ENCODE data around the gene AHSP. TPM values are rescaled to one million over a fixed set of nuclear protein-coding genes. Genes with fewer than 3 reads are reported as not detected.
"Not testable (repeated sequence)": the region's sequence is repeated elsewhere in the genome, so short reads cannot be mapped to it uniquely, and the experiment has no call there.

Gene AHSP
- polyA plus RNA-seq, 1 donor: 11.8 TPM

GRCh38 chr16:31499928-31500327, 27.8 kb upstream of the AHSP start:
- WGBS (ENCODE audit: insufficient coverage, low lambda C conversion rate): no CpG with 5 or more reads among the region's 8 CpGs
- Histone ChIP-seq H3K36me3 (ENCODE audit: control insufficient read depth, insufficient read depth, low read length) (peaks cover 54% of the 10 kb centered on the region), H3K27me3 (ENCODE audit: control insufficient read depth, insufficient read depth, low read length) (no peaks in the 10 kb centered on the region), H3K4me1 (ENCODE audit: control insufficient read depth, insufficient read depth, low read length) (no peaks in the 10 kb centered on the region), H3K27ac (ENCODE audit: low read length) (no peak overlapping the region), H3K4me3 (ENCODE audit: low read length) (no peak overlapping the region), H3K9me3 (ENCODE audit: control insufficient read depth, low read depth, low read length) (no peaks in the 10 kb centered on the region)
- no peak for DNase-seq

- no peak for DNase-seq
- Histone ChIP-seq H3K36me3 (ENCODE audit: control insufficient read depth, insufficient read depth, low read length) (peaks cover 51% of the 10 kb centered on the region), H3K4me3 (ENCODE audit: low read length) (no peak overlapping the region)
Measured at GRCh38 chr16:31501226-31501965, 26.3 kb upstream of the AHSP start.

GRCh38 chr16:31501966-31502348, 25.7 kb upstream of the AHSP start:
- H3K9me3 ChIP-seq (ENCODE audit: control insufficient read depth, low read depth, low read length): no peaks in the 10 kb centered on the region
- peaks cover 2% of the 10 kb centered on the region for H3K4me1 ChIP-seq (ENCODE audit: control insufficient read depth, insufficient read depth, low read length)
- no peak overlapping the region for H3K4me3 ChIP-seq (ENCODE audit: low read length)
- no CpG with 5 or more reads among the region's 4 CpGs for WGBS (ENCODE audit: insufficient coverage, low lambda C conversion rate)
- H3K27ac ChIP-seq (ENCODE audit: low read length): no peak overlapping the region
- H3K27me3 ChIP-seq (ENCODE audit: control insufficient read depth, insufficient read depth, low read length): no peaks in the 10 kb centered on the region
- DNase-seq: no peak
- peaks cover 46% of the 10 kb centered on the region for H3K36me3 ChIP-seq (ENCODE audit: control insufficient read depth, insufficient read depth, low read length)

More at GRCh38 chr16:31501226-31501965, 26.3 kb upstream of the AHSP start:
- Histone ChIP-seq H3K9me3 (ENCODE audit: control insufficient read depth, low read depth, low read length) (no peaks in the 10 kb centered on the region), H3K4me1 (ENCODE audit: control insufficient read depth, insufficient read depth, low read length) (no peaks in the 10 kb centered on the region), H3K27ac (ENCODE audit: low read length) (no peak overlapping the region), H3K27me3 (ENCODE audit: control insufficient read depth, insufficient read depth, low read length) (no peaks in the 10 kb centered on the region)
- WGBS (ENCODE audit: insufficient coverage, low lambda C conversion rate): no CpG with 5 or more reads among the region's 3 CpGs

GRCh38 chr16:31502981-31503380, 24.7 kb upstream of the AHSP start:
- Histone ChIP-seq H3K27ac (ENCODE audit: low read length) (no peak overlapping the region), H3K36me3 (ENCODE audit: control insufficient read depth, insufficient read depth, low read length) (peaks cover 36% of the 10 kb centered on the region), H3K27me3 (ENCODE audit: control insufficient read depth, insufficient read depth, low read length) (no peaks in the 10 kb centered on the region), H3K9me3 (ENCODE audit: control insufficient read depth, low read depth, low read length) (no peaks in the 10 kb centered on the region), H3K4me3 (ENCODE audit: low read length) (no peak overlapping the region), H3K4me1 (ENCODE audit: control insufficient read depth, insufficient read depth, low read length) (peaks cover 6% of the 10 kb centered on the region)
- DNase-seq: no peak

- peaks cover 31% of the 10 kb centered on the region for H3K36me3 ChIP-seq (ENCODE audit: control insufficient read depth, insufficient read depth, low read length)
- not testable (repeated sequence) for DNase-seq; H3K27me3 ChIP-seq (ENCODE audit: control insufficient read depth, insufficient read depth, low read length); H3K9me3 ChIP-seq (ENCODE audit: control insufficient read depth, low read depth, low read length); H3K27ac ChIP-seq (ENCODE audit: low read length); H3K4me3 ChIP-seq (ENCODE audit: low read length); H3K4me1 ChIP-seq (ENCODE audit: control insufficient read depth, insufficient read depth, low read length)
- WGBS (ENCODE audit: insufficient coverage, low lambda C conversion rate): 94% methylated on average over 3 of the region's 8 CpGs
Measured at GRCh38 chr16:31503555-31503954, 24.1 kb upstream of the AHSP start.

DNA sequence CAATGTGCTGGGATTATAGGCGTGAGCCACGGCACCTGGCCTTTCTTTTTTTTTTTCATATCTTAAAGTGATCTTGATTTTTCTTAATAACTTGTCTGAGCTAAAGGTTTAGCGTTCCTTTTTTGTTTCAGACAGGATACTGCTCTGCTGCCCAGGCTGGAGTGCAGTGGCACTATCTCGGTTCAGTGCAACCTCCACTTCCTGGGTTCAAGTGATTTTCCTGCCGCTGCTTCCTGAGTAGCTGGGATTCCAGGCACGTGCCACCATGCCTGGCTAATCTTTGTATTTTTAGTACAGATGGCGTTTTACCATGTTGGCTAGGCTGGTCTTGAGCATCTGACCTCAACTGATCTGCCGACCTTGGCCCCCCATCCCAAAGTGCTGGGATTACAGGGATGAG, 23.5 kb upstream of the AHSP start:
- WGBS (ENCODE audit: insufficient coverage, low lambda C conversion rate): no CpG with 5 or more reads among the region's 8 CpGs
- no peaks in the 10 kb centered on the region for H3K9me3 ChIP-seq (ENCODE audit: control insufficient read depth, low read depth, low read length)
- H3K4me3 ChIP-seq (ENCODE audit: low read length): no peak overlapping the region
- DNase-seq: no peak
- peaks cover 8% of the 10 kb centered on the region for H3K4me1 ChIP-seq (ENCODE audit: control insufficient read depth, insufficient read depth, low read length)
- no peaks in the 10 kb centered on the region for H3K27me3 ChIP-seq (ENCODE audit: control insufficient read depth, insufficient read depth, low read length)
- H3K36me3 ChIP-seq (ENCODE audit: control insufficient read depth, insufficient read depth, low read length): peaks cover 25% of the 10 kb centered on the region
- no peak overlapping the region for H3K27ac ChIP-seq (ENCODE audit: low read length)

DNA sequence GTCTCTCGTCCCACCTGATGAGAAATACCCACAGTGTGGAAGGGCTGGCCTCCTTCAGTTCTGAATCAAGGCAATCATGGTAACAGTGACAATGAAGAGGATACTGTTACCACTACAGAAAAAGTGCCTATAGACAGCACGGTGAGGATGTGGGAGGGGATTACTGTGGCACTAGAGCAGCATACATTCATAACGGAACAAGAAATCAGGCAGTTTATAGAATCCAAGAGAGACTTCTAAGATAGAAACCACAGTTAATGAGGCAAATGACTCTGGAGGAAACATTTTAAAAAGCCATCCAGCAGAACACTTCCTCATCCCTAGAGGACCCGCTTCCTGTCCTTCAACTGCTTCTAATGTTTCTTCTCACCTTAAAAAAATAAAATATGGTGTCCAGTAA, 22.2 kb upstream of the AHSP start:
- H3K27ac ChIP-seq (ENCODE audit: low read length): no peak overlapping the region
- no peak overlapping the region for H3K4me3 ChIP-seq (ENCODE audit: low read length)
- H3K9me3 ChIP-seq (ENCODE audit: control insufficient read depth, low read depth, low read length): no peaks in the 10 kb centered on the region
- H3K4me1 ChIP-seq (ENCODE audit: control insufficient read depth, insufficient read depth, low read length): peaks cover 15% of the 10 kb centered on the region
- no peaks in the 10 kb centered on the region for H3K27me3 ChIP-seq (ENCODE audit: control insufficient read depth, insufficient read depth, low read length)
- no peak for DNase-seq
- WGBS (ENCODE audit: insufficient coverage, low lambda C conversion rate): no CpG with 5 or more reads among the region's 4 CpGs
- H3K36me3 ChIP-seq (ENCODE audit: control insufficient read depth, insufficient read depth, low read length): peaks cover 12% of the 10 kb centered on the region

- Histone ChIP-seq H3K36me3 (ENCODE audit: control insufficient read depth, insufficient read depth, low read length) (peaks cover 11% of the 10 kb centered on the region), H3K9me3 (ENCODE audit: control insufficient read depth, low read depth, low read length) (no peaks in the 10 kb centered on the region), H3K27ac (ENCODE audit: low read length) (peak overlapping the region; percentile 64), H3K27me3 (ENCODE audit: control insufficient read depth, insufficient read depth, low read length) (no peaks in the 10 kb centered on the region), H3K4me1 (ENCODE audit: control insufficient read depth, insufficient read depth, low read length) (peaks cover 15% of the 10 kb centered on the region), H3K4me3 (ENCODE audit: low read length) (peak overlapping the region; percentile 97)
- no CpG with 5 or more reads among the region's 12 CpGs for WGBS (ENCODE audit: insufficient coverage, low lambda C conversion rate)
- DNase-seq: no peak
Measured at GRCh38 chr16:31507617-31507928, 20.1 kb upstream of the AHSP start.

GRCh38 chr16:31507929-31508705, 19.6 kb upstream of the AHSP start, which contains the start of gene RUSF1:
TSS of gene RUSF1 (minus strand) at chr16:31508391. CDS start at chr16:31508373, 18 bp downstream.
- H3K27ac ChIP-seq (ENCODE audit: low read length): peak within 1 kb of the TSS; percentile 64

GRCh38 chr16:31508706-31509195, 18.9 kb upstream of the AHSP start:
- DNase-seq: peak in 1 of 2 donors; percentile 60
- Histone ChIP-seq H3K4me3 (ENCODE audit: low read length) (peak overlapping the region; percentile 97), H3K4me1 (ENCODE audit: control insufficient read depth, insufficient read depth, low read length) (peaks cover 15% of the 10 kb centered on the region), H3K27me3 (ENCODE audit: control insufficient read depth, insufficient read depth, low read length) (no peaks in the 10 kb centered on the region), H3K9me3 (ENCODE audit: control insufficient read depth, low read depth, low read length) (no peaks in the 10 kb centered on the region), H3K36me3 (ENCODE audit: control insufficient read depth, insufficient read depth, low read length) (peaks cover 11% of the 10 kb centered on the region), H3K27ac (ENCODE audit: low read length) (peak overlapping the region; percentile 64)
- 30% methylated on average over 2 of the region's 6 CpGs for WGBS (ENCODE audit: insufficient coverage, low lambda C conversion rate)

More at GRCh38 chr16:31507929-31508705, 19.6 kb upstream of the AHSP start, which contains the start of gene RUSF1:
- Histone ChIP-seq H3K36me3 (ENCODE audit: control insufficient read depth, insufficient read depth, low read length) (peaks cover 11% of the 10 kb centered on the region), H3K27me3 (ENCODE audit: control insufficient read depth, insufficient read depth, low read length) (no peaks in the 10 kb centered on the region), H3K9me3 (ENCODE audit: control insufficient read depth, low read depth, low read length) (no peaks in the 10 kb centered on the region), H3K4me1 (ENCODE audit: control insufficient read depth, insufficient read depth, low read length) (peaks cover 15% of the 10 kb centered on the region), H3K4me3 (ENCODE audit: low read length) (peak within 1 kb of the TSS; percentile 97)
- DNase-seq: peak; percentile 89 to 94
- no CpG with 5 or more reads among the region's 65 CpGs for WGBS (ENCODE audit: insufficient coverage, low lambda C conversion rate)
